SH-SY5Y (cell line): ENCODE measurements around the gene KRT82.

ENCODE experiments used
- GATA2 ChIP-seq: IDR thresholded peaks from 2 replicates; pipeline ENCODE4 v1.6.1; 2011; ENCODE audit warnings: mild to moderate bottlenecking, low read depth, low read length
- GATA3 ChIP-seq: IDR thresholded peaks from 2 replicates; pipeline ENCODE4 v1.6.1; 2011; ENCODE audit warnings: low read depth, mild to moderate bottlenecking, low read length, moderate library complexity

DNA sequence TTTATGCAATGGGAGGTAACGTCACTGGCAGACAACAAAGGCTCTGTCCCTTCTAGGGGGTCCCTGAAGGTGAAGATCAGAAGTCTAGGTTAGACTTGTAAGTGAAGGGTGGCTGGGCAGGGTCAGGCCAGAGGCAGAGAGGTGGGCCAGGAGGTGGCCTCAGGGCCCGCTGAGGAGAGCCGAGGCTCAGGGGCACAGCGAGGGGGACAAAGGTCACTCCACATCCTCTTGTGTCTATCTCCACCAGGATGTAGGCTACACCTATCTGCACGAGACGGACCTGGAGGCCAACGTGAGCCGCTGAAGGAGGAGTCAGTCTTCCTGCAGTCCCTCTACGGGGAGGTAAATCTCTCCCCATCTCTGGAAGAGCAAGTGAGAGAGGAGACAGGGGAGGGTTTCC lies 59.1 kb downstream of the KRT82 start:
- TF ChIP-seq GATA2 (no peak), GATA3 (no peak)
